Loucy (cell line): ENCODE data around the gene AIF1L.

Experiments used
- H2AFZ ChIP-seq: fragments of 200-600 bp; sonication (generic); 2 replicates; pipeline ENCODE4 v1.6.0; 2016; ENCODE audit warnings: antibody characterized with exemption, mild to moderate bottlenecking, low read length, moderate library complexity
- H3F3A ChIP-seq: fragments of 200-600 bp; 2 replicates; pipeline ENCODE4 v1.6.0; 2016; ENCODE audit warnings: antibody characterized with exemption, low read depth, mild to moderate bottlenecking
- H3K27me3 ChIP-seq: fragments of 200-600 bp; sonication (generic); 2 replicates; pipeline ENCODE4 v1.6.1; 2014; ENCODE audit warnings: low read length, mild to moderate bottlenecking; ENCODE audit not compliant: insufficient read depth, poor library complexity, severe bottlenecking
- H3K36me3 ChIP-seq: fragments of 200-600 bp; sonication (generic); 2 replicates; pipeline ENCODE4 v1.6.1; 2016; ENCODE audit warnings: low read length; ENCODE audit not compliant: insufficient read depth
- H3K4me1 ChIP-seq: fragments of 200-600 bp; sonication (generic); 2 replicates; pipeline ENCODE4 v1.5.1; 2014; ENCODE audit warnings: low read length, mild to moderate bottlenecking; ENCODE audit not compliant: insufficient read depth, poor library complexity, severe bottlenecking
- H3K4me2 ChIP-seq: fragments of 200-600 bp; sonication (generic); 2 replicates; pipeline ENCODE4 v1.6.0; 2014; ENCODE audit warnings: antibody characterized with exemption, low read length, low read depth, mild to moderate bottlenecking; ENCODE audit not compliant: poor library complexity, severe bottlenecking
- H3K4me3 ChIP-seq: fragments of 200-600 bp; sonication (generic); 2 replicates; pipeline ENCODE4 v1.5.1; 2014; ENCODE audit warnings: low read length, mild to moderate bottlenecking, mixed read lengths; ENCODE audit not compliant: poor library complexity, severe bottlenecking
- H3K79me2 ChIP-seq: fragments of 200-600 bp; sonication (generic); 2 replicates; pipeline ENCODE4 v1.6.1; 2014; ENCODE audit warnings: low read length; ENCODE audit not compliant: insufficient read depth
- H3K9ac ChIP-seq: fragments of 200-600 bp; sonication (generic); 2 replicates; pipeline ENCODE4 v1.6.0; 2014; ENCODE audit warnings: mild to moderate bottlenecking, low read depth, low read length, moderate library complexity; ENCODE audit not compliant: poor library complexity, severe bottlenecking
- H3K9me2 ChIP-seq: fragments of 200-600 bp; sonication (generic); replicated peaks from 2 replicates; pipeline ENCODE4 v1.6.1; 2016; ENCODE audit warnings: low read depth, low read length, mixed read lengths
- H3K9me3 ChIP-seq: fragments of 200-600 bp; sonication (generic); 2 replicates; pipeline ENCODE4 v1.6.1; 2014; ENCODE audit warnings: mild to moderate bottlenecking, antibody characterized with exemption, low read length, low read depth; ENCODE audit not compliant: insufficient read depth
- H4K20me1 ChIP-seq: fragments of 200-600 bp; sonication (generic); 2 replicates; pipeline ENCODE4 v1.6.0; 2014; ENCODE audit warnings: antibody characterized with exemption, low read length, mild to moderate bottlenecking; ENCODE audit not compliant: insufficient read depth, poor library complexity, severe bottlenecking
- EZH2phosphoT487 ChIP-seq: fragments of 200-600 bp; IDR thresholded peaks from 2 replicates; pipeline ENCODE4 v1.6.1; 2018; ENCODE audit warnings: antibody characterized with exemption, mild to moderate bottlenecking, moderate library complexity, borderline replicate concordance
- TF ChIP-seq, protein P1 (sequence below): fragments of 200-600 bp; sonication (generic); conservative IDR thresholded peaks from 2 replicates; pipeline ENCODE4 v1.5.1; 2014; ENCODE audit warnings: mild to moderate bottlenecking, antibody characterized with exemption, low read length

The AIF1L gene

DNA sequence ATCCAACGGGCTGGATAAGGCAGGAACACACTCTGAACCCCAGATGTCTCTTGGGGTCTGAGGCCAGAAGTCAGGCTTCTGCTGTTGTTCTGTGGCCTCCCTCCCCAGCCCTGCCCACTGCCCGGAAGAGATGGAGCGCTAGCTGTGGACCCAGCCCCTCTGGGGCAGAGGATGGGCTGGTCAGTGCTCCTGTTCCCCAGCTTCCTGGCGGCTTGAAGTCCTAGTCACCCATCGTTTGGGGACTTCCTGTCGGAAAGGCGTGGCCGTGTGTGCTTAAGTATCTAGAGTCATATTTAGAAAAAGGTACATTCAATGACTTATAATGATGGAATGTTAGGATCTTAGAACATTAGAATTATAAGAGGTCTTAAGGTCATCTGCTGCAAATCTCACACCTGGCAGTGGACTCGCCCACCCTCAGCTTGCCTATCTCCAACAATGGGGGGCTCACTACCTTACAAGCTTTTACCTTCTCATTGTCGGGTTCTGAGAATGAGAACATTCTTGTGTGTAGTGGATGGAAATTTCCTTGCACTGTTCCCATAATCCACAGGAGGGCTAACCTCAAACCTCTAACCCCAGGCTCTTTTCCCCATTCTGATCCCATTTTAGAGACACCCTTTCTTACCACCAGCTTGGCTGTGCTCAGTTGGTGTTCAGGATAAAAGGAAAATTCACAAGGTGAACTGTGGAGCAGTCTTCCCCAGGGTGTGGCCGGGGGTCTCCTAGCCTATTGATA lies 13.4 kb upstream of the AIF1L start:
- TF ChIP-seq EZH2phosphoT487 = no peak
- TF ChIP-seq, protein P1, sequence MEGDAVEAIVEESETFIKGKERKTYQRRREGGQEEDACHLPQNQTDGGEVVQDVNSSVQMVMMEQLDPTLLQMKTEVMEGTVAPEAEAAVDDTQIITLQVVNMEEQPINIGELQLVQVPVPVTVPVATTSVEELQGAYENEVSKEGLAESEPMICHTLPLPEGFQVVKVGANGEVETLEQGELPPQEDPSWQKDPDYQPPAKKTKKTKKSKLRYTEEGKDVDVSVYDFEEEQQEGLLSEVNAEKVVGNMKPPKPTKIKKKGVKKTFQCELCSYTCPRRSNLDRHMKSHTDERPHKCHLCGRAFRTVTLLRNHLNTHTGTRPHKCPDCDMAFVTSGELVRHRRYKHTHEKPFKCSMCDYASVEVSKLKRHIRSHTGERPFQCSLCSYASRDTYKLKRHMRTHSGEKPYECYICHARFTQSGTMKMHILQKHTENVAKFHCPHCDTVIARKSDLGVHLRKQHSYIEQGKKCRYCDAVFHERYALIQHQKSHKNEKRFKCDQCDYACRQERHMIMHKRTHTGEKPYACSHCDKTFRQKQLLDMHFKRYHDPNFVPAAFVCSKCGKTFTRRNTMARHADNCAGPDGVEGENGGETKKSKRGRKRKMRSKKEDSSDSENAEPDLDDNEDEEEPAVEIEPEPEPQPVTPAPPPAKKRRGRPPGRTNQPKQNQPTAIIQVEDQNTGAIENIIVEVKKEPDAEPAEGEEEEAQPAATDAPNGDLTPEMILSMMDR = no peak
- no peaks in the 10 kb centered on the region for H3K36me3 ChIP-seq
- no peak overlapping the region for H3K4me3 ChIP-seq
- no peak overlapping the region for H2AFZ ChIP-seq
- H3K27me3 ChIP-seq = no peaks in the 10 kb centered on the region
- H3F3A ChIP-seq = no peaks in the 10 kb centered on the region
- no peak overlapping the region for H3K9ac ChIP-seq
- no peaks in the 10 kb centered on the region for H3K9me2 ChIP-seq
- no peaks in the 10 kb centered on the region for H3K79me2 ChIP-seq
- no peaks in the 10 kb centered on the region for H3K9me3 ChIP-seq
- H3K4me2 ChIP-seq = no peak overlapping the region
- H3K4me1 ChIP-seq = no peaks in the 10 kb centered on the region
- H4K20me1 ChIP-seq = no peaks in the 10 kb centered on the region

DNA sequence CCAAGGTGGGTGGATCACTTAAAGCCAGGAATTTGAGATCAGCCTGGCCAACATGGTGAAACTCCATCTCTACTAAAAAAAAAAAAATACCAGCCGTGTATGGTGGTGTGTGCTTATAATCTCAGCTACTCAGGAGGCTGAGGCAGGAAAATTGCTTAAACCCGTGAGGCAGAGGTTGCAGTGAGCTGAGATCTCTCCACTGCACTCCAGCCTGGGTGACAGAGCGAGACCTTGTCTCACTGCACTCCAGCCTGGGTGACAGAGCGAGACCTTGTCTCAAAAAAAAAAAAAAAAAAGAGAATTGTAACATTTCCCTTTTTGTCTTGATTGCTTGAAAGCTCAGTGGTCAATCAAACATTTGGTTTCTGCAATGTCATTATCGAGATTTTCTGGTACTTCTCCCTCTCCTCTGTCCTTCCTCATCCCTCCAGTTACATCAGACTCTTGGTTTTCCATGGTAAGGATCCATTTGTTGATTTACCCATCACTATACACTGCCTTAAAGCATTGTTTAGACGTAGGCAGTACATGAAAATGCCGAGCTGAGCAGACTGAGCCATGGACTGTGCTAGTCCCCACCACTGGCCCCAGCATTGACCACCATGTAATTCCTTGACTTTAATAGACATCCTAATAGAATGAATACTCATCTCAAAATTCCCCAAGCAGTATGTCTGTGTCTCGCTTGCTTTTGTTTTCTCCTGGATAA lies 11.5 kb upstream of the AIF1L start:
- Histone ChIP-seq H2AFZ (no peak overlapping the region), H3K9ac (no peak overlapping the region), H3F3A (no peaks in the 10 kb centered on the region), H3K36me3 (no peaks in the 10 kb centered on the region), H3K4me3 (no peak overlapping the region), H3K4me2 (no peak overlapping the region), H3K27me3 (no peaks in the 10 kb centered on the region), H3K4me1 (no peaks in the 10 kb centered on the region), H4K20me1 (no peaks in the 10 kb centered on the region), H3K79me2 (no peaks in the 10 kb centered on the region), H3K9me3 (no peaks in the 10 kb centered on the region), H3K9me2 (no peaks in the 10 kb centered on the region)
- TF ChIP-seq, protein P1 = no peak
- no peak for TF ChIP-seq EZH2phosphoT487

DNA sequence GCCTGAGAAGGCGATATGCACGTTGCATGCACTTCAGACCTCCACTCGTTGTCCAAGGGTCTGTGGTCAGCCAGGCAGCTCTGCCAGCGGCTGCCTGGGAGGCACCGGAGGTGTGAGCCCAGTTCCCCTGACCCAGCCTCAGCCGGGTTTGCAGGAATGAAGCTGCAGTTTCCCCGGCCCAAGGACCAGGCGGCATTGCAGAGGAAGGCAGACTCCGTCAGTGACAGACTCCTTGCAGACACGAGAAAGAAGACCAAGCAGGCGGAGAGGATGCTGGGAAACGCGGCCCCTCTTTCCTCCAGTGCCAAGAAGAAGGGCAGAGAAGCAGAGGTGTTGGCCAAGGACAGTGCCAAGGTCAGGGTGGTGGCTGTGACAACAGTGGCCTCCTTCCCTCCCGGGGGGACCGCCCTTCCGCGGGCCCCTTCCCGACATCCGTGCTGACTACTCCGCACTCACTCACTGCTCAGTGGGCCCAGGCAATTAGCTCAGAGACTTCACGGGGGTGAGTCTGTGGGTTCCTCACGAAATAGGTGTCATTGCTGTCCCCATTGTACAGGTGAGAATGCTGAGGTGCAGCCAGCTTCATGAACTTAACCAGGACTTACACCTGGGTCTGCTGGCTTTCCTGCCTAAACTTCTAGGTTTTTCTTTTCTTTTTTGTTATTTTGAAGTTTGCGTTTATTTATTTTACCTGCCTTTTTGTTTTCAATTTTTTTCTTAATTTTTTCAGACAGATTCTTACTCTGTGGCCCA lies 10.8 kb upstream of the AIF1L start:
- Histone ChIP-seq H2AFZ (no peak overlapping the region), H3K4me3 (no peak overlapping the region), H3K79me2 (no peaks in the 10 kb centered on the region), H3K36me3 (no peaks in the 10 kb centered on the region), H3F3A (no peaks in the 10 kb centered on the region), H3K9me3 (no peaks in the 10 kb centered on the region), H3K4me1 (no peaks in the 10 kb centered on the region), H3K4me2 (no peak overlapping the region), H3K9me2 (no peaks in the 10 kb centered on the region), H3K27me3 (no peaks in the 10 kb centered on the region), H4K20me1 (no peaks in the 10 kb centered on the region), H3K9ac (no peak overlapping the region)
- TF ChIP-seq EZH2phosphoT487 = no peak
- TF ChIP-seq, protein P1 = no peak
